Neuronal stem cell (in vitro differentiated cells): ENCODE measurements around the gene KIDINS220.

Experiments
- DNase-seq: peaks from one replicate; pipeline ENCODE4 v3.0.0-alpha.2; 2013; ENCODE audit warnings: low spot score
- H2AFZ ChIP-seq: one replicate; pipeline ENCODE4 v1.6.1; 2013; ENCODE audit warnings: mild to moderate bottlenecking, low read length, inconsistent platforms
- H2AK5ac ChIP-seq: 2 replicates; pipeline ENCODE4 v1.6.1; 2013; ENCODE audit warnings: low read depth, mild to moderate bottlenecking, inconsistent platforms, low read length, moderate library complexity, mixed read lengths
- H2BK120ac ChIP-seq: 2 replicates; pipeline ENCODE4 v1.6.1; 2013; ENCODE audit warnings: low read depth, mild to moderate bottlenecking, inconsistent platforms, low read length, moderate library complexity, mixed read lengths
- H2BK12ac ChIP-seq: one replicate; pipeline ENCODE4 v1.6.1; 2013; ENCODE audit warnings: low read length, inconsistent platforms
- H2BK15ac ChIP-seq: 2 replicates; pipeline ENCODE4 v1.6.1; 2013; ENCODE audit warnings: mild to moderate bottlenecking, low read length, inconsistent platforms, mixed read lengths
- H2BK5ac ChIP-seq: one replicate; pipeline ENCODE4 v1.6.1; 2013; ENCODE audit warnings: inconsistent platforms, mild to moderate bottlenecking, low read length, moderate library complexity
- H3K14ac ChIP-seq: one replicate; pipeline ENCODE4 v1.6.1; 2013; ENCODE audit warnings: low read length, inconsistent platforms
- H3K18ac ChIP-seq: 2 replicates; pipeline ENCODE4 v1.6.1; 2013; ENCODE audit warnings: low read length, inconsistent platforms
- H3K23ac ChIP-seq: 2 replicates; pipeline ENCODE4 v1.6.1; 2013; ENCODE audit warnings: low read depth, mild to moderate bottlenecking, mixed read lengths, low read length, inconsistent platforms; ENCODE audit not compliant: poor library complexity
- H3K27ac ChIP-seq: replicated peaks from 3 replicates; pipeline ENCODE4 v1.5.1; 2013; ENCODE audit warnings: low read length, inconsistent platforms
- H3K27me3 ChIP-seq, 3 experiments: 2 replicates each; pipeline ENCODE4 v1.6.1; 2013; ENCODE audit warnings: low read length in 3 of 3, mild to moderate bottlenecking in 2 of 3, inconsistent platforms in 1 of 3, low read depth in 1 of 3, mixed read lengths in 1 of 3, moderate library complexity in 1 of 3; ENCODE audit not compliant: control insufficient read depth in 3 of 3, insufficient read depth in 3 of 3
- H3K36me3 ChIP-seq, 2 donors: replicated peaks in 1 of 2; 2 replicates each; pipeline ENCODE4 v1.6.1; 2013; ENCODE audit warnings: low read length in 2 of 2; ENCODE audit not compliant: control insufficient read depth in 2 of 2, insufficient read depth in 2 of 2
- H3K4ac ChIP-seq: 2 replicates; pipeline ENCODE4 v1.6.1; 2013; ENCODE audit warnings: inconsistent platforms, mild to moderate bottlenecking, low read length, moderate library complexity
- H3K4me1 ChIP-seq, 2 donors: 1 replicate in 1 of 2; 2 replicates in 1 of 2; pipeline ENCODE4 v1.6.1; 2013; ENCODE audit warnings: low read length in 2 of 2, low read depth in 1 of 2; ENCODE audit not compliant: control insufficient read depth in 2 of 2, insufficient read depth in 1 of 2
- H3K4me2 ChIP-seq: one replicate; pipeline ENCODE4 v1.6.1; 2013; ENCODE audit warnings: mild to moderate bottlenecking, low read length, inconsistent platforms; ENCODE audit not compliant: insufficient read depth, poor library complexity, severe bottlenecking
- H3K4me3 ChIP-seq, 2 donors: 2 replicates each; pipeline ENCODE4 v1.5.1; 2013; ENCODE audit warnings: low read length in 2 of 2, mild to moderate bottlenecking in 2 of 2, inconsistent platforms in 1 of 2, moderate library complexity in 1 of 2
- H3K79me1 ChIP-seq: one replicate; pipeline ENCODE4 v1.6.1; 2013; ENCODE audit warnings: low read depth, mild to moderate bottlenecking, inconsistent platforms, low read length, moderate library complexity
- H3K9ac ChIP-seq: one replicate; pipeline ENCODE4 v1.6.1; 2013; ENCODE audit warnings: mild to moderate bottlenecking, low read depth, low read length, inconsistent platforms; ENCODE audit not compliant: poor library complexity
- H3K9me3 ChIP-seq, 2 donors: replicated peaks in 1 of 2; 2 replicates each; pipeline versions ENCODE3 to v1.6.1; 2013; ENCODE audit warnings: low read length in 2 of 2, mild to moderate bottlenecking in 2 of 2, inconsistent platforms in 1 of 2, low read depth in 1 of 2, mixed read lengths in 1 of 2, moderate library complexity in 1 of 2; ENCODE audit not compliant: control insufficient read depth in 2 of 2, insufficient read depth in 1 of 2
- H4K8ac ChIP-seq: one replicate; pipeline ENCODE4 v1.6.1; 2013; ENCODE audit warnings: low read depth, mild to moderate bottlenecking, inconsistent platforms, low read length, moderate library complexity
- H4K91ac ChIP-seq: one replicate; pipeline ENCODE4 v1.6.1; 2013; ENCODE audit warnings: low read length, low read depth, mild to moderate bottlenecking, inconsistent platforms; ENCODE audit not compliant: poor library complexity
- WGBS, 2 donors: extraction: QIAGEN DNeasy Blood & Tissue Kit; methylation state at CpG; one replicate each; pipeline ENCODE4 v1.1.7; 2013; ENCODE audit warnings: missing lambda C conversion rate in 2 of 2, mixed read lengths in 1 of 2; ENCODE audit not compliant: insufficient read length in 2 of 2, insufficient replicate concordance in 1 of 2; ENCODE audit errors: extremely low coverage in 2 of 2; 5-methylcytosine and 5-hydroxymethylcytosine counted together

KIDINS220 gene

GRCh38 chr2:8858910-8859309 lies 21.5 kb upstream of the KIDINS220 start:
- no peak overlapping the region for H2BK15ac ChIP-seq
- no peak overlapping the region for H3K9ac ChIP-seq
- H3K27me3 ChIP-seq: no peaks in the 10 kb centered on the region
- H2BK120ac ChIP-seq: no peak overlapping the region
- no peak overlapping the region for H2BK12ac ChIP-seq
- H2BK5ac ChIP-seq: no peak overlapping the region
- no peaks in the 10 kb centered on the region for H3K9me3 ChIP-seq
- no peaks in the 10 kb centered on the region for H3K79me1 ChIP-seq
- H3K36me3 ChIP-seq: peaks cover 0 to 27% of the 10 kb centered on the region in 2 donors
- H3K4me3 ChIP-seq: no peak overlapping the region
- no peak overlapping the region for H3K4me2 ChIP-seq
- H3K14ac ChIP-seq: no peak overlapping the region
- no peak overlapping the region for H4K91ac ChIP-seq
- no peak overlapping the region for H2AK5ac ChIP-seq
- no peak overlapping the region for H3K18ac ChIP-seq
- no peak overlapping the region for H3K23ac ChIP-seq
- H3K27ac ChIP-seq: no peak overlapping the region
- H4K8ac ChIP-seq: no peak overlapping the region
- DNase-seq: no peak
- H3K4ac ChIP-seq: no peak overlapping the region
- H2AFZ ChIP-seq: no peak overlapping the region
- no CpG with 5 or more reads among the region's 1 CpG for WGBS, 2 donors
- H3K4me1 ChIP-seq: peaks cover 3 to 5% of the 10 kb centered on the region in 2 donors

GRCh38 chr2:8858264-8858663 lies 20.9 kb upstream of the KIDINS220 start:
- H2BK5ac ChIP-seq: no peak overlapping the region
- no peak overlapping the region for H2BK15ac ChIP-seq
- no peaks in the 10 kb centered on the region for H3K27me3 ChIP-seq
- no peak overlapping the region for H2BK12ac ChIP-seq
- no peak overlapping the region for H2AFZ ChIP-seq
- H3K36me3 ChIP-seq: peaks cover 0 to 27% of the 10 kb centered on the region in 2 donors
- no peak overlapping the region for H3K23ac ChIP-seq
- H4K91ac ChIP-seq: no peak overlapping the region
- no peak overlapping the region for H3K4me2 ChIP-seq
- no peak overlapping the region for H4K8ac ChIP-seq
- H3K27ac ChIP-seq: no peak overlapping the region
- no peak overlapping the region for H3K14ac ChIP-seq
- H3K4ac ChIP-seq: no peak overlapping the region
- H2AK5ac ChIP-seq: no peak overlapping the region
- H3K79me1 ChIP-seq: no peaks in the 10 kb centered on the region
- no peak overlapping the region for H2BK120ac ChIP-seq
- WGBS, 2 donors: no CpG with 5 or more reads among the region's 7 CpGs
- H3K4me3 ChIP-seq: no peak overlapping the region
- no peak for DNase-seq
- no peak overlapping the region for H3K18ac ChIP-seq
- H3K4me1 ChIP-seq: peaks cover 3 to 5% of the 10 kb centered on the region in 2 donors
- no peak overlapping the region for H3K9ac ChIP-seq
- no peaks in the 10 kb centered on the region for H3K9me3 ChIP-seq

DNA sequence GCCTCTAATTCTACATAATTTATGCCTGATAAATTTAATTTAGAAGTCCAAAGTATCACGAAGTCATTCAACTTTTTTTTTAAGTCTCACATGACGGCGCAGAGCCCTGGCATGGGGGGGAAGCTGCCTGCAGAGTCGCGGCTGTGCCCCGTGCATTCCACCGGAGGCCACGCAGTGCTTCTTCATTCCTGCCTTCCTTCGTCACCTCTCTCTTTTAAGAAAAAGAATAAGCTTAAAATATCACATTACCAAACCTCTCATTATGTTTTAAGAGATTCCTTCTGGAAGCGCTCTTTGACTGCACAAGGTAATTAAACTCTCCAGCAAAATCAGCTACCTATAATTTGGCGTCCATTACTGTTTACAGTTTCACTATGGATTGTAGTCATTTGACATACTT lies 20.3 kb upstream of the KIDINS220 start:
- H3K4me2 ChIP-seq: no peak overlapping the region
- H3K79me1 ChIP-seq: no peaks in the 10 kb centered on the region
- no peak overlapping the region for H3K4ac ChIP-seq
- H2BK12ac ChIP-seq: no peak overlapping the region
- H3K4me3 ChIP-seq: no peak overlapping the region
- no peak overlapping the region for H3K14ac ChIP-seq
- no peak overlapping the region for H2AK5ac ChIP-seq
- H2BK120ac ChIP-seq: no peak overlapping the region
- no peaks in the 10 kb centered on the region for H3K9me3 ChIP-seq
- H3K9ac ChIP-seq: no peak overlapping the region
- DNase-seq: no peak
- H4K91ac ChIP-seq: no peak overlapping the region
- H2BK15ac ChIP-seq: no peak overlapping the region
- no peak overlapping the region for H3K18ac ChIP-seq
- H3K23ac ChIP-seq: no peak overlapping the region
- no peak overlapping the region for H2BK5ac ChIP-seq
- no CpG with 5 or more reads among the region's 11 CpGs for WGBS, 2 donors
- no peak overlapping the region for H2AFZ ChIP-seq
- H3K27ac ChIP-seq: no peak overlapping the region
- H3K36me3 ChIP-seq: peaks cover 0 to 27% of the 10 kb centered on the region in 2 donors
- no peaks in the 10 kb centered on the region for H3K27me3 ChIP-seq
- no peak overlapping the region for H4K8ac ChIP-seq
- H3K4me1 ChIP-seq: peaks cover 3 to 5% of the 10 kb centered on the region in 2 donors

GRCh38 chr2:8856176-8856575 lies 18.8 kb upstream of the KIDINS220 start:
- no peak overlapping the region for H3K27ac ChIP-seq
- no peak for DNase-seq
- no CpG with 5 or more reads among the region's 2 CpGs for WGBS, 2 donors
- H2BK15ac ChIP-seq: no peak overlapping the region
- H3K9me3 ChIP-seq: no peaks in the 10 kb centered on the region
- no peak overlapping the region for H4K91ac ChIP-seq
- H2BK12ac ChIP-seq: no peak overlapping the region
- no peak overlapping the region for H3K18ac ChIP-seq
- H2AK5ac ChIP-seq: no peak overlapping the region
- no peak overlapping the region for H3K23ac ChIP-seq
- no peak overlapping the region for H2BK5ac ChIP-seq
- H3K79me1 ChIP-seq: no peaks in the 10 kb centered on the region
- H3K9ac ChIP-seq: no peak overlapping the region
- peaks cover 0 to 13% of the 10 kb centered on the region in 2 donors for H3K36me3 ChIP-seq
- H2AFZ ChIP-seq: no peak overlapping the region
- H3K4ac ChIP-seq: no peak overlapping the region
- H2BK120ac ChIP-seq: no peak overlapping the region
- H3K27me3 ChIP-seq: no peaks in the 10 kb centered on the region
- no peak overlapping the region for H4K8ac ChIP-seq
- H3K4me3 ChIP-seq: no peak overlapping the region
- no peak overlapping the region for H3K14ac ChIP-seq
- H3K4me2 ChIP-seq: no peak overlapping the region
- peaks cover 5 to 9% of the 10 kb centered on the region in 2 donors for H3K4me1 ChIP-seq
